Activated B cell treated with CpG ODN at 0.5 μM for 24 hours (primary cell): ENCODE data around the gene TUNAR. TPM values are rescaled to one million over a fixed set of nuclear protein-coding genes. Genes with fewer than 3 reads are reported as not detected.

Experiments
- ATAC-seq: fragments of 200-7000 bp; cut with Tn5 transposase; one replicate; pipeline ENCODE4 v1.10.0; 2021; ENCODE audit warnings: low read depth, mild to moderate bottlenecking, moderate library complexity
- CTCF ChIA-PET: fragments of 350-600 bp; sonication (Branson Sonifier 250); formaldehyde crosslinking; loops from one replicate; lab custom pipeline; 2021; ENCODE audit warnings: antibody characterized with exemption; lab: Charles Lee
- POLR2A ChIA-PET: fragments of 350-600 bp; sonication (Branson Sonifier 250); formaldehyde crosslinking; loops from one replicate; lab custom pipeline; 2021; ENCODE audit warnings: antibody characterized with exemption; lab: Charles Lee
- DNase-seq: peaks from one replicate; pipeline ENCODE4 v3.0.0; 2022
- H3K27ac Mint-ChIP-seq: one replicate; pipeline ENCODE4 v1.8.0; 2020; ENCODE audit warnings: mixed read lengths
- H3K27me3 Mint-ChIP-seq: one replicate; pipeline ENCODE4 v1.8.0; 2021; ENCODE audit warnings: mixed read lengths
- H3K36me3 Mint-ChIP-seq: one replicate; pipeline ENCODE4 v1.8.0; 2021; ENCODE audit warnings: low read depth, mixed read lengths
- H3K4me1 Mint-ChIP-seq: one replicate; pipeline ENCODE4 v1.8.0; 2021; ENCODE audit warnings: mixed read lengths
- H3K4me3 Mint-ChIP-seq: one replicate; pipeline ENCODE4 v1.8.0; 2020; ENCODE audit warnings: mild to moderate bottlenecking, mixed read lengths
- H3K9me3 Mint-ChIP-seq: one replicate; pipeline ENCODE4 v1.8.0; 2020; ENCODE audit warnings: mixed read lengths
- CTCF ChIP-seq: fragments of 200-600 bp; IDR thresholded peaks from one replicate; pipeline ENCODE4 v1.8.0; 2022; ENCODE audit warnings: antibody characterized with exemption, mild to moderate bottlenecking
- intact Hi-C: fragments of 100-400 bp; cut with micrococcal nuclease; formaldehyde crosslinking; loops from one replicate; pipeline ENCODE4 v1.15.1; 2024
- total RNA-seq: library from RNA; stranded (reverse); gene quantifications from 2 replicates; pipeline ENCODE4 v1.2.3, GENCODE V29; 2022

TUNAR gene
- total RNA-seq, 1 donor from 2014 or later, result 0.40 TPM

- POLR2A ChIA-PET, result no interaction called here
- Mint-ChIP-seq H3K27ac (no peak overlapping the region), H3K4me1 (peaks cover 9% of the 10 kb centered on the region), H3K27me3 (peaks cover 6% of the 10 kb centered on the region), H3K9me3 (no peaks in the 10 kb centered on the region), H3K4me3 (no peak overlapping the region), H3K36me3 (no peaks in the 10 kb centered on the region)
- DNase-seq (no peak), ATAC-seq (no peak)
- TF ChIP-seq CTCF, result no peak
- CTCF ChIA-PET, result no interaction called here
- intact Hi-C loops, result no loop called here
Observed at GRCh38 chr14:95887351-95887750, 10.7 kb downstream of the TUNAR start.

GRCh38 chr14:95889236-95889979 lies 12.8 kb downstream of the TUNAR start:
- intact Hi-C loops, result no loop called here
- peak; percentile 21 for ATAC-seq
- DNase-seq, result no peak
- ChIA-PET CTCF (no interaction called here), POLR2A (no interaction called here)
- Mint-ChIP-seq H3K36me3 (no peaks in the 10 kb centered on the region), H3K4me1 (peaks cover 9% of the 10 kb centered on the region), H3K9me3 (no peaks in the 10 kb centered on the region), H3K27me3 (peaks cover 5% of the 10 kb centered on the region), H3K4me3 (peak overlapping the region; percentile 32), H3K27ac (peak overlapping the region; percentile 59)
- no peak for TF ChIP-seq CTCF

GRCh38 chr14:95891742-95892141 lies 15.1 kb downstream of the TUNAR start:
- DNase-seq, result no peak
- ChIA-PET POLR2A (no interaction called here), CTCF (no interaction called here)
- TF ChIP-seq CTCF, result no peak
- Mint-ChIP-seq H3K27me3 (peaks cover 9% of the 10 kb centered on the region), H3K36me3 (no peaks in the 10 kb centered on the region), H3K27ac (no peak overlapping the region), H3K4me1 (peaks cover 11% of the 10 kb centered on the region), H3K9me3 (no peaks in the 10 kb centered on the region), H3K4me3 (no peak overlapping the region)
- intact Hi-C loops, result loop anchor here (10.0 kb wide), 1 partner anchor 533 kb away; no protein-coding TSS in a partner anchor
- ATAC-seq, result no peak

GRCh38 chr14:95892142-95892541 lies 15.5 kb downstream of the TUNAR start:
- no peak for ATAC-seq
- no peak for DNase-seq
- Mint-ChIP-seq H3K27ac (no peak overlapping the region), H3K4me3 (no peak overlapping the region), H3K36me3 (no peaks in the 10 kb centered on the region), H3K4me1 (peaks cover 11% of the 10 kb centered on the region), H3K27me3 (peaks cover 9% of the 10 kb centered on the region), H3K9me3 (no peaks in the 10 kb centered on the region)
- CTCF ChIA-PET, result no interaction called here
- no peak for TF ChIP-seq CTCF
- POLR2A ChIA-PET, result no interaction called here
- intact Hi-C loops, result loop anchor here (10.0 kb wide), 1 partner anchor 533 kb away; no protein-coding TSS in a partner anchor

- ChIA-PET POLR2A (no interaction called here), CTCF (no interaction called here)
- Mint-ChIP-seq H3K36me3 (no peaks in the 10 kb centered on the region), H3K27me3 (peaks cover 18% of the 10 kb centered on the region), H3K4me1 (peaks cover 2% of the 10 kb centered on the region), H3K4me3 (no peak overlapping the region), H3K27ac (no peak overlapping the region), H3K9me3 (no peaks in the 10 kb centered on the region)
- intact Hi-C loops, result loop anchor here (10.0 kb wide), 1 partner anchor 529 kb away; no protein-coding TSS in a partner anchor
- TF ChIP-seq CTCF, result no peak
- DNase-seq, result no peak
- ATAC-seq, result no peak
Observed at GRCh38 chr14:95895720-95896119, 19.1 kb downstream of the TUNAR start.
